Right lobe of liver (tissue), 6 donors: ENCODE results near the gene ADSS1. TPM values are rescaled to one million over a fixed set of nuclear protein-coding genes. Genes with fewer than 3 reads are reported as not detected.

Source experiments
- ATAC-seq, 4 donors: fragments of 200-7000 bp; cut with Tn5 transposase; one replicate each; pipeline ENCODE4 v1.9.1; 2020; ENCODE audit warnings: mild to moderate bottlenecking in 4 of 4, moderate library complexity in 4 of 4
- DNase-seq, 3 donors: peaks; one replicate each; pipeline ENCODE4 v3.0.0-alpha.2; 2020
- H3K27ac ChIP-seq, 3 donors: fragments of 200-600 bp; one replicate each; pipeline ENCODE4 v1.8.0; 2022
- H3K27me3 ChIP-seq, 2 donors: fragments of 200-600 bp; one replicate each; pipeline ENCODE4 v1.8.0; 2022
- H3K36me3 ChIP-seq, 4 donors: fragments of 200-600 bp; sonication (generic) in 1 of 4; one replicate each; pipeline versions ENCODE4 v1.5.1 to v1.8.0; 2017 to 2022; ENCODE audit warnings: control low read depth in 1 of 4
- H3K4me1 ChIP-seq, 4 donors: fragments of 200-600 bp; sonication (generic) in 1 of 4; one replicate each; pipeline versions ENCODE4 v1.5.1 to v1.8.0; 2017 to 2022; ENCODE audit warnings: control low read depth in 1 of 4
- H3K4me3 ChIP-seq, 3 donors: fragments of 200-600 bp; one replicate each; pipeline ENCODE4 v1.8.0; 2022
- H3K9me3 ChIP-seq, 4 donors: fragments of 200-600 bp; sonication (generic) in 1 of 4; one replicate each; pipeline versions ENCODE4 v1.5.1 to v1.8.0; 2017 to 2022; ENCODE audit warnings: control low read depth in 1 of 4
- POLR2A ChIP-seq: fragments of 450-650 bp; IDR thresholded peaks from one replicate; pipeline ENCODE4 v1.6.1; 2017; ENCODE audit warnings: antibody characterized with exemption, mild to moderate bottlenecking
- WGBS: methylation state at CpG from one replicate; pipeline ENCODE4 v1.1.6; 2018; ENCODE audit warnings: low coverage, low lambda C conversion rate; ENCODE audit not compliant: insufficient coverage; ENCODE audit errors: missing lambda C conversion rate; 5-methylcytosine and 5-hydroxymethylcytosine counted together
- intact Hi-C, 2 donors: fragments of 100-400 bp; cut with DNase I; formaldehyde crosslinking; loops; one replicate each; pipeline versions ENCODE4 v1.11.2 to v1.14.1; 2022
- total RNA-seq, 6 experiments: library from RNA; depleted of rRNA in 2 of 6; stranded (reverse); fragments of >200 nt in 2 of 6; fragmentation: NEBNext Ultra II Directional in 3 of 6; extraction: Animal tissue kit (Norgen Biotek cat#: 25700) in 3 of 6; gene quantifications; one replicate each; pipeline versions ENCODE4 v1.1.0 to v1.2.4, GENCODE V29; 2016 to 2023
- TF ChIP-seq, protein P1 (sequence below), 4 donors: fragments of 200-600 bp in 3 of 4; fragments of 450-650 bp in 1 of 4; IDR thresholded peaks; one replicate each; pipeline versions ENCODE4 v1.5.1 to v1.8.0; 2016 to 2022; ENCODE audit warnings: antibody characterized with exemption in 4 of 4, mild to moderate bottlenecking in 2 of 4
- donor health status: DM: no; HTN: yes; CAD: no.
- donor health status: DM: no; HTN: no; CAD: no.
- donor health status: DM: no; HTN: no; CAD: no.
- donor health status: DM: no; HTN: yes; CAD: no.
- donor health status: DM: no; HTN: yes; CAD: no.

ADSS1 gene
- total RNA-seq, 6 experiments from 2014 or later = 8.1 to 50.5 (median 36.8) TPM

DNA sequence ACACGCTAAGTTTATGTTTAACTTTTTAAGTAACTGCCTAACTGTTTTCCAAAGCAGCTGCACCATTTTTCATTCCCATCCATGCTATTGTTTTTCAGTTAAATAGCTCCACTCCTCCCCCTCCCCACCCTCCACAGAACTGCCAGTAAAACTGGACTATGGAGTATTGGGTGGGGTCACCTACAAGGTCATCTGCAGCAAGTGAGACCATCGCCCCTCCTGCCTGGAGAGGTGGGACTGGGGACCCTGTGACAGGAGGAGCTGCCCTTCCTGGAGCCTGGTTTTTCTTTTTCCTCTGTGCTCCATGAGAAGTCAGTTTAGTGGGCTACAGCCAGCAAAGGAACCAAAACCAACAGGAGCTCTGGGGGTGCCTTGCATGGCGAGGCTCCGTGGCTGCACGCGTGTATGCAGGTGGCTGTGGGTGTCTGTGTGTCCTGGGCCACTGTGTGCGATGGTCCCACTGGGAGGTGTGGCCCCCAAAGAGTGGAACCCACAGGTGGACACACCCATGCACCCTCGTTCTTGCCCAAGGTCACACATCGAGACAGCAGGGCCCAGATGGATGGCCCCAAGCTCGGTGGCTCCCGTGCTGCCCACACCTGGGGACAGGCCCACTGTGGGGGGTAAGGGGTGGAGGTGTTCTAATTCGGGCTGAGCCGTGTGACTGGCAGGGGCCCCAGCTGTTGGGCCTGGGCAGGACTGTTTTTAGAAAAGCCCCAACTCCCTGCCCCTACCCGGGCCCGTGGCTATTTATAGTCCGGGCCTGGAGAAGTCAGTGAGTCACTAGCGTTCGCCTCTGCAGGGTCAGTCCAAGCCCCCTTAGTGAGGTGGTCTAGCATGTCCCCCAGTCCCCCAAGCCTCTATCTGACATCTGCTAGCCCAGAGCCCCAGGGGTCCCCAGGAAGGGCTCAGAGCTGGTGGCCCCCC is 2.3 kb upstream of the ADSS1 start:
- Histone ChIP-seq H3K4me1 (peaks cover 0 to 28% (median 11%) of the 10 kb centered on the region in 4 donors), H3K27me3 (no peaks in the 10 kb centered on the region), H3K36me3 (peaks cover 0 to 10% (median 1%) of the 10 kb centered on the region in 4 donors), H3K4me3 (no peak overlapping the region), H3K27ac (no peak overlapping the region), H3K9me3 (no peaks in the 10 kb centered on the region)
- WGBS = 90% methylated on average over 7 of the region's 18 CpGs
- intact Hi-C loops = no loop called here
- no peak for ATAC-seq
- no peak for TF ChIP-seq POLR2A
- TF ChIP-seq, protein P1, sequence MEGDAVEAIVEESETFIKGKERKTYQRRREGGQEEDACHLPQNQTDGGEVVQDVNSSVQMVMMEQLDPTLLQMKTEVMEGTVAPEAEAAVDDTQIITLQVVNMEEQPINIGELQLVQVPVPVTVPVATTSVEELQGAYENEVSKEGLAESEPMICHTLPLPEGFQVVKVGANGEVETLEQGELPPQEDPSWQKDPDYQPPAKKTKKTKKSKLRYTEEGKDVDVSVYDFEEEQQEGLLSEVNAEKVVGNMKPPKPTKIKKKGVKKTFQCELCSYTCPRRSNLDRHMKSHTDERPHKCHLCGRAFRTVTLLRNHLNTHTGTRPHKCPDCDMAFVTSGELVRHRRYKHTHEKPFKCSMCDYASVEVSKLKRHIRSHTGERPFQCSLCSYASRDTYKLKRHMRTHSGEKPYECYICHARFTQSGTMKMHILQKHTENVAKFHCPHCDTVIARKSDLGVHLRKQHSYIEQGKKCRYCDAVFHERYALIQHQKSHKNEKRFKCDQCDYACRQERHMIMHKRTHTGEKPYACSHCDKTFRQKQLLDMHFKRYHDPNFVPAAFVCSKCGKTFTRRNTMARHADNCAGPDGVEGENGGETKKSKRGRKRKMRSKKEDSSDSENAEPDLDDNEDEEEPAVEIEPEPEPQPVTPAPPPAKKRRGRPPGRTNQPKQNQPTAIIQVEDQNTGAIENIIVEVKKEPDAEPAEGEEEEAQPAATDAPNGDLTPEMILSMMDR (IDR thresholded peaks at IDR 0.05) = no peak
- no peak for DNase-seq

DNA sequence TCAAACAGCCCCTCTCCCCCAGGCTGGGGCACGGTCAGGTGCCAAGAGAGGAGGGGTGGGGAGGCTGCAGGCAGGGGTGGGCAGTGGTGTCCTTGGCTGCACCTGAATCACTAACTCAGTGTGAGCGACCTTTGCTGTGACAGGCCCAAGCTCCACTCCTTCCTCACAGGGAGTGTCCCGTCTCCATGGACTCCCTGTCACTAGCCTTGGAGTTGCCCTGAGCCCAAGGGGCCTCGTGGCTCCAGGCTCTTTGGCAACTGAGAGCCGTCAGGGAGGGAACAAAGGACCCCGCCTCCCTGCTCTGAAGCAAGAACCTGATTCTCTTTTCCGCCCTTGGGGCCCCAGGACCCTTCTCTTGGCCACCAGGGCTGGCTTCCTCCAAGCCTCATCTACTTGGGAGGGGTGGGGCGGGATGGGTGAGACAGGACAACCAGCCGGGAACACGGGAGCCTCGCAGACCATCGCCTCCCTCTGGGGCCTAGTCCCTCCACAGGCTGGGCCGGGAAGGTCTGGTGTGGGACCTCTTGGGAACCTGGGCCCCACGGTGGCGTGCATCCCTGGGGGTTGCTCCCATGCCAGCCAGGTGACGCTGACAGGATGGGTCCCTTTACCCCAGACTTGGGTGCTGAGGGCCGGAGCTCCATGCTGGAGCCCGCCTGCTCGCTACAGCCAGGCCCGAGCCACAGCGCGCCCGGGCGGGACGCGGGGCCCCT is 935 bp upstream of the ADSS1 start:
- H3K9me3 ChIP-seq = no peaks in the 10 kb centered on the region
- H3K36me3 ChIP-seq = peaks cover 0 to 10% (median 1%) of the 10 kb centered on the region in 4 donors
- intact Hi-C loops = no loop called here
- 20% methylated on average over 1 of the region's 26 CpGs for WGBS
- DNase-seq (no peak), ATAC-seq (no peak)
- TF ChIP-seq POLR2A = no peak
- H3K27me3 ChIP-seq = no peaks in the 10 kb centered on the region
- H3K4me3 ChIP-seq = peak overlapping the region in 2 of 3 donors; percentile 60
- peak overlapping the region; percentile 54 to 61 (median 58) for H3K27ac ChIP-seq
- peaks cover 0 to 33% (median 12%) of the 10 kb centered on the region in 4 donors for H3K4me1 ChIP-seq

DNA sequence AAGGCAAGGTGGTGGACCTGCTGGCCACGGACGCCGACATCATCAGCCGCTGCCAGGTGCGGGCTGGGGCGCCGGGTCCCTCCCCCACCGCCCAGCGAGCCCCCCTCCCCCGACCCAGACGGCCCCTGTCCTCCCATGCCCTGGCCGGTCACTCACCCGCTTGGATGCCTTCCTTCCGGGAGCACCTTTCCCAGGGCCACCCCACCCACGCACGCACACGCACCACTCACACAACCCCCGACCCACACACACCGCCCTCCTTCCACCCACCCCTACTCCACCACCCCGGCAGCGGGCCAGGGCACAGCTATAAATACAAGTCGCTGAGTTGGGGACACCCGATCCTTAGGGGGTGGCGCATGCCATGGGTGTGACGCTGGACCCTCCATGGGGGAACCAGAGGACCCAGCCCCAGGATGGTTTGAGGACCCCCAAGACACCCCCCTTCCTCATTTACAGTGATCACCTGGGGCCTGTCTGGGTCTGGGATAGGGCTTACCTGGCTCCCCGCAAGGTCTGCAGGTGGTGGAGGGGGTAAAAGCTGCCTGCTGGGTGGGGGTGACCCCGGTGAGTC is 465 bp downstream of the ADSS1 start:
- Histone ChIP-seq H3K27me3 (no peaks in the 10 kb centered on the region), H3K9me3 (no peaks in the 10 kb centered on the region), H3K4me3 (peak overlapping the region; percentile 60 to 66 (median 60)), H3K4me1 (peaks cover 0 to 33% (median 12%) of the 10 kb centered on the region in 4 donors), H3K36me3 (peaks cover 0 to 2% (median 0%) of the 10 kb centered on the region in 4 donors), H3K27ac (peak overlapping the region; percentile 38 to 69 (median 61))
- ATAC-seq = peak; percentile 15 to 22 (median 18)
- TF ChIP-seq POLR2A = no peak
- TF ChIP-seq, protein P1 (IDR thresholded peaks at IDR 0.05) = no peak
- DNase-seq = peak in 2 of 3 donors; percentile 77 to 79
- intact Hi-C loops = no loop called here
- 3% methylated on average over 10 of the region's 27 CpGs for WGBS

DNA sequence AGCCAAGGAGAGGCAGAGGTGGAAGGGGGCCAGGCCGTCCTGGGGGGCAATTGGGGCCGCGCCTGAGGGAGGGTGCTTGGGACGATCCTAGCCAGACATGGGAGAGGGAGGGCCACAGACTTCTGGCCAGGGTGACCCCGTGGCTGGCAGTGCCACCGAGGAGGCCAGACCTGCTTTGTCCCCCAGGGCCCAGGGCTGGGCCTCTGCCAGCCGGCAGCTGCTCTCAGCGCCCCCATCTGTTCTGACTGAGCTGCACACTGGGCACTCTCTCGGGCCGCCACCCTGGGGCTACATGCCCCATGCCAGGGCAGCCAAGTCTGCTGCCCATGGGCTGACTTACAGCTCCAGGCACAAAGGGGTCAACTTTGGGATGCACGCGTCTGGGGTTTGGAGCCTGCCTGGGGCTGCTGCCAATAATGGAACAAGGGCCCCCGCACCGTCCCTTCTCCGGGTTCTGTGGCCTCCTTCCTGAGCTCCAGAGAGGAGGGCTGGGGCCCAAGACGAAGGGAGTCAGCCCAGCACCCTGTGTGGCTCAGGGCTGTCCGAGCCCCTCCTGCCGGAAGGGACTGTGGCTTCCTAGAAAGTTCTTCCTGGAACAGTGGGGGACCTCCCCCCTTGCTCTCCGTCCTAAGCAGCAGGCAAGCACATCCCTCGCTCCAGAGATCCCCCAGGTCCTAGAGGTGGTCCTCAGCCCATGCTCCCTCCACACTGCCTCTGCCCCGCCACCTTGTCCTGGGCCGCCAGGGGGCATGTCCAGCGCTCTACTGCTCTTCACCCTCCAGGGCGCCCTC is 1.1 kb downstream of the ADSS1 start:
- no peaks in the 10 kb centered on the region for H3K36me3 ChIP-seq
- H3K27ac ChIP-seq = peak overlapping the region; percentile 38 to 69 (median 61)
- H3K27me3 ChIP-seq = no peaks in the 10 kb centered on the region
- intact Hi-C loops = no loop called here
- peak in 2 of 3 donors; percentile 77 to 86 for DNase-seq
- H3K4me3 ChIP-seq = peak overlapping the region; percentile 60 to 66 (median 60)
- TF ChIP-seq POLR2A = peak; percentile 50
- TF ChIP-seq, protein P1 (IDR thresholded peaks at IDR 0.05) = peak; percentile 29 to 44 (median 38)
- WGBS = 19% methylated on average over 7 of the region's 24 CpGs
- peaks cover 0 to 33% (median 12%) of the 10 kb centered on the region in 4 donors for H3K4me1 ChIP-seq
- peak; percentile 42 to 55 (median 51) for ATAC-seq
- H3K9me3 ChIP-seq = no peaks in the 10 kb centered on the region
